AG09319 (cell line): ENCODE measurements around the gene NKPD1.

Experiments used
- DNase-seq: peaks from one replicate; pipeline ENCODE4 v3.0.0-alpha.2; 2010; ENCODE audit warnings: low read depth; ENCODE audit errors: extremely low read depth
- TF ChIP-seq, protein P1 (sequence below): IDR thresholded peaks from 2 replicates; pipeline ENCODE4 v1.5.1; 2011; ENCODE audit warnings: low read depth, mild to moderate bottlenecking, inconsistent platforms, low read length, moderate library complexity

The NKPD1 gene

DNA sequence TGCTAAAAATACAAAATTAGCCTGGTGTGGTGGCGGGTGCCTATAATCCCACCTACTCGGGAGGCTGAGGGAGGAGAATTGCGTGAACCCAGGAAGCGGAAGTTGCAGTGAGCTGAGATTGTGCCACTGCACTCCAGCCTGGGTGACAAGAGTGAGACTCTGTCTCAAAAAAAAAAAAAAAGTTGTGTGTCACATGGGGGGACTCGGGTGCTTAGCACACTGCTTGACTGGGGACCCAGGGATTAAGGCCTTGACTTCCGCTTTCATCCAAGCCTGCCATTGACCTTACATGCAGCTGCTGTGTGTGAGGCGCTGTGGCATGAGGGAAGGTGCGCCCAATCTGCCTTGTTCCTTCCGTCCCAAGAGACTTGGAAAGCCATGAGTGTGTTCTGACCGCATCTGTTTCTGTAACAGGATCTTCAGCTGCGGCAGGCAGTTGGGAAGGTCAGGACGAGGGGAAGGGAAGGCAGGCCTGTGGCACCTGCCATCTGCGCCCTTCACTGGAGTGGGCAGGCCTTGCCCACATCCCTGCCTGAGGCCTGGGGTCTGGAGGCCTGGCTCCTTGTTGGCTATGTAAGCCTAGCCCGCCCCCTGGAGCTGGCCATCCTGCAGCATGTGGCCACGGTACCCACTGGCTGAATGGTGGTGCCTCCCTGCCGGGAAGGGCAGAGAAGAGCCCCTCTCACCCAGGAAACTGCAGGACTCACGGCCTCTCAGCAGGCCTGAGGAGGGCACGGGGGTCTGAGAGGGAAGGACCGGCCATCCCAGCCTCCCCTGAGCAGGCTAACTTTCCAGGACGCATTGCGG lies 44.8 kb downstream of the NKPD1 start:
- DNase-seq, result no peak
- TF ChIP-seq, protein P1, sequence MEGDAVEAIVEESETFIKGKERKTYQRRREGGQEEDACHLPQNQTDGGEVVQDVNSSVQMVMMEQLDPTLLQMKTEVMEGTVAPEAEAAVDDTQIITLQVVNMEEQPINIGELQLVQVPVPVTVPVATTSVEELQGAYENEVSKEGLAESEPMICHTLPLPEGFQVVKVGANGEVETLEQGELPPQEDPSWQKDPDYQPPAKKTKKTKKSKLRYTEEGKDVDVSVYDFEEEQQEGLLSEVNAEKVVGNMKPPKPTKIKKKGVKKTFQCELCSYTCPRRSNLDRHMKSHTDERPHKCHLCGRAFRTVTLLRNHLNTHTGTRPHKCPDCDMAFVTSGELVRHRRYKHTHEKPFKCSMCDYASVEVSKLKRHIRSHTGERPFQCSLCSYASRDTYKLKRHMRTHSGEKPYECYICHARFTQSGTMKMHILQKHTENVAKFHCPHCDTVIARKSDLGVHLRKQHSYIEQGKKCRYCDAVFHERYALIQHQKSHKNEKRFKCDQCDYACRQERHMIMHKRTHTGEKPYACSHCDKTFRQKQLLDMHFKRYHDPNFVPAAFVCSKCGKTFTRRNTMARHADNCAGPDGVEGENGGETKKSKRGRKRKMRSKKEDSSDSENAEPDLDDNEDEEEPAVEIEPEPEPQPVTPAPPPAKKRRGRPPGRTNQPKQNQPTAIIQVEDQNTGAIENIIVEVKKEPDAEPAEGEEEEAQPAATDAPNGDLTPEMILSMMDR, result no peak

DNA sequence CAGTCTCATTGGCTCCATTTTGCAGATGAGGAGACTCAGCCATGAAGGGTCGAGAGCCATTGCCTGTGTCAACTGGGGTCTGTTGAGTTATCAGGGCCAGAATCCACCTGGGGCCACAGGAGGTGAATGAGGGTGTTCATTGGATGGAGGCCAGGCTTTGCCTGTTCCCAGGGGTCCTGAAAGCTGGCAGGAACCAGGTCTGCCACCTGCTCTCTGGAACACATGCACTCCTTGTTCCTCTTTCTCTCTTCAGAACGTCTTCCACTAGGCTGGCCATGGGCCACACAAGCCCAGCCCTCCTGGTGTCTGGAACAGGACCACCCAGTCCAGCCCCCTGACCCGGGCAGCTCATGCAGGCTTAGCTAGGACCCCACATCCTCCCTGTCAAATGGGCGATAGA lies 46.7 kb downstream of the NKPD1 start:
- DNase-seq, result no peak
- TF ChIP-seq, protein P1, result no peak

DNA sequence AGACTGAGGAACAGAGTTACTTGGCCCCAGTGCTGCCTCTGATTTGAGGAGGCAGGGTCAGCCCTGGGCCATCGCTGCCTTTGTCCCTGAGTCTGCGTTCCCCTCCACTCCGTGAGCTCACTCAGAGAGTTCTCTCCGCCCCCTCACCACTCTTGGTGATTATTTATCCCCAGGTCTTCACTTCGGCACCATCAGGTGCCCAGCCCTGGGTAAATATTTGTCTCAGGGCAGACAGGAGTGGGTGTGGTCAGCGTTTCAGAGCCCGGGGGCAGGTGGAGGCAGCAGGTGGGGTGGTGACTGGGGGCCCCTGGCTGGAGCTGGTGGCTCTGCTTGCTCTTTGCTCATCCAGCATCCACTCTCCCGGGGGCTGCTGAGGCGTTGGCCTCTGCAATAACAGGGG lies 47.2 kb downstream of the NKPD1 start:
- no peak for DNase-seq
- TF ChIP-seq, protein P1, result no peak

DNA sequence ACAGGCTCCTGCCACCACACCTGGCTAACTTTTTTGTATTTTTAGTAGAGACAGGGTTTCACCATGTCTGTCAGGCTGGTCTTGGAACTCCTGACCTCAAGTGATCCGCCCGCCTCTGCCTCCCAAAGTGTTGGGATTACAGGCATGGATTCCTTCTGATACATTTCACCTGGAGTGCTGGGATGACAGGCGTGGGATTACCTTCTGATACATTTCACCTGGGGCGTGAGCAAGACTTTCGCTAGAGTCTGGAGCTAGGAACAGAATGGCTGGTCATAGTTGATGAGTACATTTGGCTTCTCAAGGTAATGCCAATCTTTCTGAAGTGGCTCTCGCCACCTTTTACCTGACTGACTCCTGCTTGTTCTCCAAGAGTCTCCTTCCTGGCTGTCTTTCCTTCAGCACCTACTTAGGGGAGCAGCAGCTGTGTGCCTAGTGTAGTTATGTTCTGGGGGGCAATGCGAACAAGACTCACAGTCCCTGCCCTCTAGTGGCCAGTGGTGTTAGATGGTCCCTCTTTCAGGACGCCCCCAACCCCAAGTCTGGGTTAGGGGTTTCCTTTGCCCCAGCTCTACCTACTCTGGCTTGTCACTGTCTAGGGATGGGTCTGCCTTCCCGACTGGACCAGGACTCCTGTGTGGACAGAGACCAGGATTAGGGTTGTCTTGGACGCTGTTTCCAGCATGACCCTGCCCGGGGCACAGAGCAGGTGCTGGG lies 48.5 kb downstream of the NKPD1 start:
- DNase-seq, result no peak
- TF ChIP-seq, protein P1, result no peak
